GM04504 (cell line): ENCODE data around the gene CRB1.

Experiments
- DNase-seq: peaks from one replicate; pipeline ENCODE4 v3.0.0-alpha.2; 2012; ENCODE audit warnings: low read depth

The CRB1 gene

DNA sequence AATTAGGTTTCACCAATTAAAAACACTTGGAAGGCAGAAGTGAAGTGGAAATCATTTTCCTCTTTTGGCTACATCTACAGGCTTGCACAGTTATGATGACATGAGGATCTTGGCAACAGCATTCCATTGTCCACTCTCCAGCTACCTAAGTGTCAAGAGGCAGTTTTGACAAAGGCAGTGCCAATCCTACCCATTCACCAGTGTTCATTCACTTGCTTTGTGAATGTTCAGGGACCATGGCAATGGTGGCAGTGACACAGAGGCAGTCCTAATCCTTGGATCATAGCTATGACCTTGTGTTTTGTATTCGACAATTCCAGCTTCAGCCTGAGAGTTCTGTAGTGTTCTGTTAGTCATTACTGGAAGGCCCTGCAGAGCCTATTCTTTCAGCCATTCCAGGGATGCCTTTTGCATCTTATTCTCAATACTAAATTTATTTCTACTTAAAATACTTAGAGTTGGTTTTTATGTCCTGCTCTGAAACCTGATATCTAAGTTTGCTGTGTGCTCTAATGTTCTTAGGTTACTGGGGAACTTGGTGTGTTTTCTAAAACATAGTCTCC, 36.7 kb downstream of the CRB1 start:
- DNase-seq = no peak

DNA sequence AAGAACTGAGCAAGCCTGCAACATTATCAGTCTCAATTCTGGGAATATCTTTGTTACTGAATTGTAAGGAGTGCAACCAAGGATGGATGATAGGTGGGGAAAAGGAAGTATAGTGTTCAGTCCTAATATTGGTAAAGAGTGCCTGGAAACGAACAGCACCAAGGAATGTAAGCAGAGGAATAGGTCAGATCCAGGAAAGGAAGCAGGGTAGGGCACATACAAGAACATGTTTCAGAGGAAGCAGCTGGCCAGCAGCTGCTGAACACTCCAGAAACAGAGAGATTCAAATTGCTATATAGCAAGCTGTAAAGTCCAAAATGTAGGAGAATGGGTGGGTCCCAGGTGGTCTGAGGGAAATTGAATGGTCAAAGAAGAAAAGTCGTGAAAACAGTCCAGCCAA, 37.9 kb downstream of the CRB1 start:
- no peak for DNase-seq

DNA sequence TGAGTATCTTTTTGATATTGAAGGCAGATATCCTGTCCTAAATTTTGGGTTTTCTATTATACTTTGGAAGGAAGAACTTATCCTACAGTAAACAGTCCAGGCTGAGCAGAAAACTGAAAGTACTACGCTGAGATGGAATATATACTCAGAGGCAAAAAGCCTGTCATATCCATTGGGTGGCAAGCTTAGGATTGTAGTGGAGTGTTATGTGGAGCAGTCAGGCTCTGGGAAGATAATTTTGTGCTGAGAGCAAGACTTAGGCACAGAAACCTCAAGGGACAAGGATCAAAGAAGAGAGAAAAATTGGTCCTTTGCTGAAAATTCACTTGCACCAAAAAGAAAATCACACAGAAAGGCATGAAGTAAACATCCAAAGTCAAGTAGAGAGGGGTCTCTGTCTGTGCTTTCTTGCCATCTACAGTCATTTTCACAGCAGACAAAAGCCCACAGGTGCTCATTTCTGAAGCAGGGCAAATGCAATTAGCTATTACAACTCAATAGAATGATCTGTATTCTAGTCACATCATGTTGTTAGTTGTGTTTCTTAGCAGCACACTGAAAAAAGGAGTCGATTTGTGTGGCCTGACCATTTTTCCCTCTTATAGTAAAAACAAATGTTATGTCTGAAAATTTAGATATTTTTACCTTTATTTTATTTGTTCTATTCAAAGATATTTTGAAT, 38.5 kb downstream of the CRB1 start:
- no peak for DNase-seq

DNA sequence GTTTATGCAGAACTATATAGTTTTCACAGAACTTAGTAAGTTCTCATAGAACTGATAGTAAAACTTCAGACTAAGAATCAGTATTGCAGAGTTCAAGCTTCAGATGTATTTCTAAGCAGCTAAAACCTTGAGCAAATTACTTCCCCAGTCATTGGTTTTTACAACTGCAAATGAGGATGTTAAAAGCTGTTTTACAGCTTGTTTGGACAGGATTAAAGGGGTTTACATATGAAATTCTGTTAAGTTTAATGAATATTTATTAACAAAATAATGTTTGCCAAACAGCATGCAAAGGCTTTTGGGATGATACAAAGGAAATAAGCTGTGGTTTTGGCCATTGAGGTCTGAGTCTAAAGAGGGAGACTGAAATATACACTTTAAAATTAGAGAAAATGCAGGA, 39.1 kb downstream of the CRB1 start:
- no peak for DNase-seq

DNA sequence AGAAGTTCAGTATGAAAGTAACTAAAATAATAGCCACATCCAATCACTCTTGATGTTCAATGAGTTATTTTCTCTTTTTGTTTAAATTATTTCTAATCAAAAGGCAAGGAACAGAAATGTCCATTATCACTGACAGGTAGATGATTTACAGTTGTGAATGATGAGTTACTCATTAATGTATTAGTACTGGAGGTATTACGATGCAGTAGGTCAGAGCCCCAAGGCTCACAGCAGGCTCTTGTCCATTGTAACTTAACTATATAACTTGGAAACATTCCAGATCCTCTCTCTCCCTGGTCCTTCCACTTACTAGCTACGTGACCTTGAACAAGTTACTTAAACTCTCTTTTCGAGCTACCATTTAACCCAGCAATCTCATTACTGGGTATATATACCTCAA, 39.5 kb downstream of the CRB1 start:
- DNase-seq = no peak

DNA sequence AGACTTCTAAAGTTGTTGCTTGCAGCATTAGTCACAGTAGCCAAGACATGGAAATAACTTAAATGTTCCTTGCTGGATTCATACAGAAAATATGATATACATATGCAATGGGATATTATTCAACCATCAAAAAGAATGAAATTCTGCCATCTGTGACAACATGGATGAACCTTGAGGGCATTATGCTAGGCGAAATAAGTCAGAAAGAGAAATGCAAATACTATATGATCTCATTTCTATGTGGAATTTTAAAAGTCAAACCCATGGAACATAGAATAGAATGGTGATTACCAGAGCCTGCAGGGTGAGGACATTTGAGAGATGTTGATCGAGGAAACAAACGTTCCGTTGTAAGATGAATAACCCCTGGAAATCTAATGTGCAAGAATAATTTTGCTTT, 43.0 kb downstream of the CRB1 start:
- DNase-seq = no peak

DNA sequence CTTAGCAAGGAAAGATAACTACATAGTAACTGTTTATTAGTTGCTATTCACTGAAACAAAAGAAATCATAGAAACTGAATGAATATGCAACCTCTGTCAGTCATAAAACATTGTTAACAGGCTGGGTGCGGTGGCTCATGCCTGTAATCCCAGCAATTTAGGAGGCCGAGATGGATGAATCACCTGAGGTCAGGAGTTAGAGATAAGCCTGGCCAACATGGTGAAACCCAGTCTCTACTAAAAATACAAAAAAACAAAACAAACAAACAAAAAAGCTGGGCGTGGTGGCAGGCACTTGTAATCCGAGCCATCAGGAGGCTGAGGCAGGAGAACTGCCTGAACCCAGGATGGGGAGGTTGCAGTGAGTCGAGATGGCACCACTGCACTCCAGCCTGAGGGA, 44.1 kb downstream of the CRB1 start:
- no peak for DNase-seq

DNA sequence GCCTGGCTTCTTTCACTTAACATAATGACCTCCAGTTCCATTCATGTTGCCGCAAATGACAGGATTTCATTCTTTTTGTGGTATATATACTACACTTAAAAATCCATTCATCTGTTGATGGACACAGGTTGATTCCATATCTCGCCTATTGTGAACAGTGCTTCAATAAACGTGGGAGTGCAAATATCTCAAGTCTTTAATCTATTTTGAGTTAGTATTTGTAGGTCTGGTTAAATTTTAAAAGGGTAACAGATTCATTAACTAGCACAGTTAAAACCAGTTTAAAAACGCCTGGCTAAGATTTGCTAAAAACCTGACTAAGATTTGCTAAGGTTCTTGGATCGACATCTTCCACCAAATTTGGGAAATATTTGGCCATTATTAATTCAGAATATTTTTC, 45.7 kb downstream of the CRB1 start:
- no peak for DNase-seq

DNA sequence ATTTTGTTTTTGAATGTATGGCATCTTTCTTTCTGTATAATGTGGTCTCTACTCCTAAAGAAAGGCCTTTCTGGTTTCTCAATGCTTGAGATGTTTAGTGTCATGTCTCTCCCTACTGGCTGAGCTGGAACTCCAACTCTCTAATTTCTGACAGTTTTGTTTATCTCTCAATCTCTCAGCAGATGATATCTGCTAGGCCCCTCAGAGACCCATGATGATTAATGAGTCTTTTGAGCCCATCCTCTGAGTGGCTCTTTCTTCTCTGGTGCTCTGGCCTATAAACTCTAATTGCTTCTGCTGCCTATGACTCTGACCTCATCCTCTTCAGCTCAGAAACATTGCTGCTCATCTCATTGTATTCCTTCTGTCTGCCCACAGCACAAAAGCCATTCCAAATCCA, 46.6 kb downstream of the CRB1 start:
- no peak for DNase-seq

DNA sequence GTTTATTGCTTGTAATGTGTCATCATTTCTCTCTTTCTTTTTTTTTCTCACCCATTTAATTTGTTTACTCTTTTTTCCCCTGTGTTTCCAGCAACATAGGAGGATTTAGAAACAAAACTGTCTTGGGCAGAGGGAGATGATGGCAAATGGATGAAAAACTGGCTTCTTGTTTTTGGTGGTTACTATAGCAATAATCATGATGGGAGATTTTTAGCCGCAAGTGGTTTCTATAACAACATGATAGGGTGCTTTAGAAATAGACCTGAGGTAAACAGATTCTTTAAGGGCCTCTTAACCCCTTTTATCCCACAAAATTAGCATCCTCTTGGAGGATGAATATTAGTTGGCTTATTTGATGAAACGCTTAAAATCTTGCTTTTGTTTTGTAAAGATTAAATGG, 51.6 kb downstream of the CRB1 start:
- DNase-seq = no peak

DNA sequence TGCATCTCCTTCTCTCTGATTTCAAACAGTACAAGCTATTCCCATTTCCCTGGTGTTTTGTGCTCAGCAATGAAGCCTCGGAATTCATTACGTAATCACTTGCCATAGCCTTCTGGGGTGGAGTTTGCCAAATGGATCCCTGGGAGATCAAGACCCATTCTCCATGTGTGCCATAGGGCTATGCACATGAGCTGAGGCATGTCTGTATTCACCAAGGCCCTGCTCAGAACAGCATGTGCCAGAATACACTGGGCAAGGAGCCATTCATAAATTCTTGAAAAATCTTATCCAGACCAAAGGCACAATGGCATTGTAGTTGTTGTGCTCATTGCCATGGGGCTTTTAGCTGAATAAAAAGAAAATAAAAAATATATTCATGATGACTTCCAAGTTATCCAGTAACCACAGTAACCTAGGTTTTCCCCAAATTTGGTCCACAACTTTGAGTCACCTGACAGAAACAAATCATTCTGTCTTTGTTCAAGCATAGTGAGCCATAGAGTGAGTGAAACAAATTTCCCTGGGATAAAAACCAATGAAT, 53.0 kb downstream of the CRB1 start:
- peak; percentile 31 for DNase-seq

DNA sequence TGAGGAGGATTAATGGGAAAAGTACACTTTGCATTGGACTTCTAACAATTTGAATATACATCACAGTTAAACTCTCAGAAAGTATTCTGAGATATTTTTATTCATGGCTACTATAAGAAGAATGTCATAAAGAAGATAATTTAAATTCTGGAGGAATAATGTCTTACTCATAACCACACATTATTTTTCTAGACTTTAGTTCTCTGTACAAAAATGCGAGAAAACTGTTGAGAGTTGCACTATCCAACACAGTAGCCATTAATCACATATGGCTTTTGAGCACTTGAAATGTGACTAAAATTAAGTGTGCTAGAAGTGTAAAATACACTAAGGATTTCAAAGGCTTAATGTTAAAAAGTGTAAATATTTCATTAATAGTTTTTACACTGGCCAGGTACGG, 53.8 kb downstream of the CRB1 start:
- no peak for DNase-seq

DNA sequence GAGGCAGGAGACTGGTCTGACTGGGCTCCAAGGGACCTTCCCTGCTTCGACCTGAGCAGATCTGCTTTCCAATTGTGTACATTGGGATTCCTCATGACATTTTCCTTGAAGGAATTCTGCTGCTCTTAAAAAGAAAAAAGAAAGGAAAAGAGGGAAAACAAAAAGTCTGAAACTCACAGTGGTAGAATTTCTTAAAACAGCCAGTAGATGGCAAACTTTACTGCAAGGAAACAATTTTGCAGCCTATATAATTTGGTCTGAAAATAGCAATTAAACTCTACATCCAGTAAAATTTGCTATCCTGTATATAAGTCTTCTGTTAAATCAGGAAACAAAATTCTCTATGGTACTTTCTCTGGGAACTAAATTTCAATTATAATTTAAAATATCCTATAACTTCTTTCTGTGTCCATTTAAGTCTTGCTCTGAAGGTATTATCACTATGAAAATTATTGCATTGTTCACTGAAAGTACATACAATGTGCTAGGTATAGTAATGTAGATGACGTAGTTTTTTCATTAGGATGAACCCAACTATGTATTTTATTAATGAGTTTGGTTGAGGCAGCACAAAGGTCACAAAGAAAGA, 59.8 kb downstream of the CRB1 start:
- DNase-seq = no peak

DNA sequence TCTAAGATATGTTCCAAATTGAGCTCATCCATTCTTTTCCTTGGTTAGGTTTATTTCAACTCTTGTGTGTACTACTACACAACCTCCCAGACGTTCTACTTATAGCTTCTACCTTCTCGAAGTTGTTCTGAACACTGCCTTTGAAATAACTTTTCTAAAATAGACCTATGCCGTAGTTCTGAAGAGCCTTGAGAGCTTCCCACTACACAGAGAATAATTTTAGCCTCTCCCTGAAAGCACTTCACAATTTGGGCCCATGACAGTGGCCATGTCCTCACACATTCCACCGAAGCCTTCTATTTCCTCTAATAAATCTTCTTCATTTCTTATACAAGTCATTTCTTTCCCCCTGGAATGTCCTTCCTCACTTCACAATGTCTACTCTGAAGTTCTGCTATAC, 62.2 kb downstream of the CRB1 start:
- DNase-seq = no peak

DNA sequence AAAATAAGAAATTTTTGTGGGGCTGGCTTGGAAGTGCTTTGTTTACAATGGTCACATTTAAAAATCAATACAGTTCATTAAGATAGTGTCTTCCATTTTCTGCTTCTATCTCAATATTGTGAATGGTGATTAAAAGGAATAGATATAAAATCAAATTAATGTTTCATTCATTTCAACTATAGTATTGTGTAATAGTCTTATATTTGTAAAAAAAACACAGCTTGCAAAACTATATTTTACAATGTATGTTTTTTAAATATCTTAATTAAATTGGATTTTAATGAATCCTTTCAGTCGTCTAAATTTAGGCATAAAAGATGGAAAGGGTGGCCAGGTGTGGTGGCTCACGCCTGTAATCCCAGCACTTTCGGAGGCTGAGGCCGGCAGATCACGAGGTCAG, 63.5 kb downstream of the CRB1 start:
- DNase-seq = no peak

DNA sequence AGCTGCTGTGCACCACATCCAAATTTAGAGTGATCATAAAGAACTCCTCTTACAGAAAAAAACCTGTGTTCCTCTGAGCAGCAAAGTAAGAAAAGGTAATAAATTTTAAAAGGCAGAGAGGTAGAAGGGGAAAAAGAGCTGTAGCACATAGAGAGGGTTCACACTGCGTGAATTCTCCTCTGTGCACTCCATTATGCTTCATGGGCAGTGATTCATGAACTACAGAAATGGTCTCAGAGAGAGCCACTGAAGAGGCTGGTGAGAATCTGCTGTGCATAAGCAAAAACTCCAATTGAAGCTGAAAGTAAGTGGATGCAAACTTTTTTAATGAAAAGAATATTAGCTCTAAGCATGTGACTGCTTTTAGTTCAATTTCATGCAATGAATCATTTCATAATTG, 65.0 kb downstream of the CRB1 start:
- no peak for DNase-seq

DNA sequence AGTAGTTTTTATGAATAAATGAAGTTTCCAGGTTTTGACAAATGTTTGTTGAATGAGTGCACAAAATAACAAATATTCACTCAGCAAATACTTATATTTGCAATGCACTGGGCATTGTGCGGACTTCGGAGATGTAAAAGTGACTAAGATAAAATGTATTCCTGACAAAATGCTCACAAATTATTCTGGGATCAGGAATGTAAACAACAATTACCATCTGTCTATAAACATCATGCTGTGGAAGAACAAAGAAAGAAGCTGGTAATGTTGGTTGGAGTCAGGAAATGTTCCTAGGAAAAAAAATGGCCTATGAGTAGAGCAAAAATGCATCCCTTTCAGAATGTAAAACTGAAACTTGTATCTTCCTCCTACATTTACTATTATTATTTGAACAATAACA, 68.5 kb downstream of the CRB1 start:
- no peak for DNase-seq

DNA sequence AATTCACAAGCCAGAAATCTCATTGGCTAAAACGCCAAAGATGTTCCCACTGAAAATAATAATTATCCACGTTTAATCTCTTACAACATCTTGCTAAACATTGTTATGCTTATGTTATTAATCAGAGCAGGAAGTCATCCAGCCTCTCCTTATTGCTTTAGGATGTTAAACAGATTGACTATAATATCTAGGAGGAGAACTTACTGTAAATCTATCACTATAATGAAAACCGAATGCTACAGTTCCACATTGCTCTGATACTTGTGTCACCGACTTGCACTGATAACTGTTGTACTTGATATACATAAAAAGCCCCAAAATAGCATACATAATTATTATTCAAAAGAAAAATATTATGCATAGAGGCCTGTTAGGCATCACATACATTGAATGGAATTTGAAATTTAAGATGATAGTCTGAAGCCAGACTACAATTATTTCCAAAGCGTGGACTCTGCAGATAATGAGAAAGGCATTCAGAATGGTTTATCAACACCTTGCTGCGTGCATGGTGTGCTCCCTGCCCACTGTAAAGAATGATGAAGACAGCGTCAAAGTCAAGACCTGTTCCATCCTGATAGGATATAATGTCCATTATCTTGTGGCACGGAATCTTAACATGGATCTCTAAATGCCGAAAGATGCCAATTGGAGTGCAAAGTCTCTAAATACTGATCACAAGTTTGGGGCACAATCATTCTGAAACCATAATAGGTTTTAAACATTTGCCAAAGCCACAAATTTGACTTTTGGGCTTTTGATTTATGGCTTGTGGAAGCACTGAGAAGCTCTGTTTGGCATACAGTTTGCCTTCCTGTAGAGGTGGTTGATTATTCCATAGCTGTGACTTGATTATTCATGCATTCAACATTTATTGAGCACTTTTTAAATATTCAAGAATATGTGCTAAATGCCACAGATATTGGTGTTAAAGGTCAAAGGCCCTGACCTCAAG, 71.3 kb downstream of the CRB1 start:
- DNase-seq = no peak

DNA sequence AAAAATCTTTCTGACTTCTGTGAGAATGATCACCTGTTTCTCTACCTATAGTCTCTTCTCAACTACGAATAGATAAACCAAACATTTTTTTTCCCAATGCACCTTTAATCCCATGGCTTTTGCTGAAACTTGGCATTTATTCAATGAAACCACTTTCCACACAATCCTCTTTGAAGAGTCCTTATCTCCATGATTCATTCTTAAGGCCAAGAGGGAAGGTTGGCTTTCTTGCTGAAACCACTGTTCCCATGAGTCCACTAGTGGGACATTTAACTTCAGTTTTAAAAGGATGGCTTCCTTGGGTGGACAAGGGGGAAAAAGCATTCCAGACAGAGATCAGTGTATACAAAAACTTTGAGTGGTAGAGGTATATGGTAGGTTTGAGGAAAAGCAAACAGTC, 73.6 kb downstream of the CRB1 start:
- no peak for DNase-seq

DNA sequence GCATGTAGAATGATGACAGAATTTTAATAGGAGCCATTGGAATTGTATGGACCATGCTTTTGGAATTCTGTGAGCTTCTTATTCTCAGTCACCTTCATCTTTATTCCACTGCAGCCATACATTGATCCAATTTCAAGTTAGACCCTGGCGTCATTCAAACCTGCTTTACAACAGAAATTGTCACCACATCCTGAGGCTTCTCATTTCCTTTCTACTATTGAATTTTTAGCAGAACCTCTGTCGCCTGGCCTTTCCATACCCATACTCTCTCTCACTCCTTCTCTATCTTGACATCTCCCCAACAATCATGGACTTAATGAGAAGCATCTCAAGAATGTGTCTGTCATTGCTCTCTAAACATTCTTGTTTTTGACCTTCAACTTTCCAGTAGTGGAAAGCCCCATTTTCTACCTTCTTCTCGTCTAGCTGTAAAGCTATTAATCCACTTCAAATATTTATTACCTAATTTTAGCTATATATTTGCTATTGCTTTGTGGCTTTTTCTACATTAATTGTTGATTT, 74.1 kb downstream of the CRB1 start:
- no peak for DNase-seq

DNA sequence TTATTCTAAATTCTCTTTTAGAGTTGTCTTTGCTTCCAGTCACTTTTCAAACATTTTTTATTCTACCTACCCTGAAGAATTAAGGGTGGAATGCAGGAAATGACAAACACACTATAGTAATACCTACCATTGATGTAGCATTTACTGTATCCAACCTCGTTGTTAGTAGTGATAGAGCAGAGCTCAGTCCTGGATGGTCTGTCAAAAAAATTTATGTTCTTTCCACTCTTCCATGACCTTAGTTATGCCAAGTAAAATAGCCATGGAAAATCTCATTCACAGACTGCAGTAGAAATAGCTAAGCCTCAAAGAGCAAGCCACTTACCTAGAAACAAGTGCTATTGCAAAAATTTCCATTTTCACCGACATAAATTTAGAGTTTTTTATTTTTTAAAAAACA, 74.6 kb downstream of the CRB1 start:
- no peak for DNase-seq

DNA sequence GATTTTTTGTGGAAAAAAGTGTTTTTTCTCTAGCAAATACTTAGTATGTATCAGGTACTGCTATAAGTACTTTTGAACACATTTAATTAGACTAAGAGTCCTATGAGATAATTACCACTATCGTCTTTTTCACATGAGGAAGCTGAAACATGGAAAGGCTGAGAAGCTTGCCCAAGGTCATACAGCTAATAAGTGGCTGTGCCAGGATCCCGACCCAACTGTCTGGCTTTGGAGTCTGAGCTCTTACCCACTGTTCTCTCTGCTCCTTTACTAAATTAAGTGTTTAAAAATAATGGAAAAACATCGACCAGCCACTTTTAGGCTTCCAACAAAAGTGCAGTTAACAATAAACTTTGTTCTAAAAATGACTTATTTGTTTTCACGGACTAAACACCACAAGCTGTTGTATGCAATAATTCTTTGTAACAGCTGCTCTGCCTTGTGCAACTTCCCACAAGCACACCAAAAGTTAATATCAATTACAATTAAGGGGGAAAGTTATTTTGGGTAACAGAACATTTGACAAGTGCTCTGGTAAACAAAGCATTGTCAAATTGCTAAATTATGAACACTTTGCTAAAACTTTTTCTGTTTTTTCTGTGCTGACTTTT, 75.7 kb downstream of the CRB1 start:
- DNase-seq = no peak
